ENCODE measurements around the gene ABCC8.
A peak's percentile ranks its signal among the peaks of the same experiment; 100 is the strongest.

Gene ABCC8

DNA sequence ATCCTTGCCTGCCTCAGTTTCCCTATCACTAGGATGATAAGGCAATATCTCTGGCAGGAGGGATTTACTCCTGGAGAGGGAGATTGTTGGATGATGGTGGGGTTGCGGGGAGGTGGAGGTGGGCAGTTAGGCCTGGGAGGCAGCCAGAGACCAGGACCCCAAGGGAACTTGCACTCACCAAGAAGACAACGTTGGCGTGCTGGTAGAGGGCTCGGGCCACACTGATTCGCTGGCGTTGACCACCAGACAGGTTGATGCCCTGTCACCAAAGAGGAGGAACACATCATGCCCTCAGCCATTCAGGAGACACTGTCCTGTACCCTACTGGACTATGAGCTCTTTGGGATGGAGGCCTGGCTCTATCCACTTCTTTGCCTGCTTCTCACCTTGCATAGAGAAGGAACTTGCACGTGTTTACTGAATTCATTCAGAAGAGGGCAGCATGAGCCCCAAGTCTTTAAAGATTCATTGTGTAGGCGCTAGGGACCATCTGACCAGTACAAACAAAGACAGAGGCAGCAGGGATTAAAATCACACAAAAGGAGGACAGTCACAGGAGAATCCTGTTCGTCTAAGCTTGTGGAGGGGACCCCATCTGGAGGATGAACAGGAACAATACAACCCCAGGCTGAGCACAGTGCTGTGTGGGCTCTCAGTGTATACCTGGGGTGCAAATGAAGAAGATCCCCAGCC is 64.0 kb downstream of the ABCC8 start (continued):
- TF ChIP-seq, protein P1, sequence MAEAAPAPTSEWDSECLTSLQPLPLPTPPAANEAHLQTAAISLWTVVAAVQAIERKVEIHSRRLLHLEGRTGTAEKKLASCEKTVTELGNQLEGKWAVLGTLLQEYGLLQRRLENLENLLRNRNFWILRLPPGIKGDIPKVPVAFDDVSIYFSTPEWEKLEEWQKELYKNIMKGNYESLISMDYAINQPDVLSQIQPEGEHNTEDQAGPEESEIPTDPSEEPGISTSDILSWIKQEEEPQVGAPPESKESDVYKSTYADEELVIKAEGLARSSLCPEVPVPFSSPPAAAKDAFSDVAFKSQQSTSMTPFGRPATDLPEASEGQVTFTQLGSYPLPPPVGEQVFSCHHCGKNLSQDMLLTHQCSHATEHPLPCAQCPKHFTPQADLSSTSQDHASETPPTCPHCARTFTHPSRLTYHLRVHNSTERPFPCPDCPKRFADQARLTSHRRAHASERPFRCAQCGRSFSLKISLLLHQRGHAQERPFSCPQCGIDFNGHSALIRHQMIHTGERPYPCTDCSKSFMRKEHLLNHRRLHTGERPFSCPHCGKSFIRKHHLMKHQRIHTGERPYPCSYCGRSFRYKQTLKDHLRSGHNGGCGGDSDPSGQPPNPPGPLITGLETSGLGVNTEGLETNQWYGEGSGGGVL (tag by site-specific recombination; IDR thresholded peaks at IDR 0.05), result no peak
- no peak for TF ChIP-seq ZNF16 (tag by site-specific recombination; IDR thresholded peaks at IDR 0.05; ENCODE audit: low read depth)
- TF ChIP-seq ZNF404 (tag by site-specific recombination; IDR thresholded peaks at IDR 0.05), result no peak
- no peak for TF ChIP-seq ZNF239 (tag by site-specific recombination; IDR thresholded peaks at IDR 0.05)

GRCh38 chr11:17411418-17411817 is 65.2 kb downstream of the ABCC8 start:
- POLR2A ChIA-PET, result no interaction called here
- CTCF ChIA-PET, result interaction anchor here (1.1 to 1.7 kb wide), 2 partner anchors 25 to 82 kb away, joined by 3 to 5 read pairs; no protein-coding TSS in a partner anchor
- no peaks in the 10 kb centered on the region for H3K4me1 ChIP-seq (ENCODE audit: control insufficient read depth, insufficient read depth, low read length)
- TF ChIP-seq ZNF514 (tag by site-specific recombination; IDR thresholded peaks at IDR 0.05) (no peak), ZNF2 (tag by site-specific recombination; IDR thresholded peaks at IDR 0.05) (no peak), ZNF292 (tag by site-specific recombination; IDR thresholded peaks at IDR 0.05; ENCODE audit: borderline replicate concordance, low read depth) (no peak), ZNF248 (tag by site-specific recombination; IDR thresholded peaks at IDR 0.05) (no peak), PRDM1 (tag by site-specific recombination; IDR thresholded peaks at IDR 0.05) (no peak), ZNF510 (tag by site-specific recombination; IDR thresholded peaks at IDR 0.05; ENCODE audit: insufficient replicate concordance) (no peak), ZNF792 (tag by site-specific recombination; IDR thresholded peaks at IDR 0.05) (no peak)
- TF ChIP-seq, protein P2, sequence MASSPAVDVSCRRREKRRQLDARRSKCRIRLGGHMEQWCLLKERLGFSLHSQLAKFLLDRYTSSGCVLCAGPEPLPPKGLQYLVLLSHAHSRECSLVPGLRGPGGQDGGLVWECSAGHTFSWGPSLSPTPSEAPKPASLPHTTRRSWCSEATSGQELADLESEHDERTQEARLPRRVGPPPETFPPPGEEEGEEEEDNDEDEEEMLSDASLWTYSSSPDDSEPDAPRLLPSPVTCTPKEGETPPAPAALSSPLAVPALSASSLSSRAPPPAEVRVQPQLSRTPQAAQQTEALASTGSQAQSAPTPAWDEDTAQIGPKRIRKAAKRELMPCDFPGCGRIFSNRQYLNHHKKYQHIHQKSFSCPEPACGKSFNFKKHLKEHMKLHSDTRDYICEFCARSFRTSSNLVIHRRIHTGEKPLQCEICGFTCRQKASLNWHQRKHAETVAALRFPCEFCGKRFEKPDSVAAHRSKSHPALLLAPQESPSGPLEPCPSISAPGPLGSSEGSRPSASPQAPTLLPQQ (tag by site-specific recombination; IDR thresholded peaks at IDR 0.05), result no peak
- TF ChIP-seq, protein P3, sequence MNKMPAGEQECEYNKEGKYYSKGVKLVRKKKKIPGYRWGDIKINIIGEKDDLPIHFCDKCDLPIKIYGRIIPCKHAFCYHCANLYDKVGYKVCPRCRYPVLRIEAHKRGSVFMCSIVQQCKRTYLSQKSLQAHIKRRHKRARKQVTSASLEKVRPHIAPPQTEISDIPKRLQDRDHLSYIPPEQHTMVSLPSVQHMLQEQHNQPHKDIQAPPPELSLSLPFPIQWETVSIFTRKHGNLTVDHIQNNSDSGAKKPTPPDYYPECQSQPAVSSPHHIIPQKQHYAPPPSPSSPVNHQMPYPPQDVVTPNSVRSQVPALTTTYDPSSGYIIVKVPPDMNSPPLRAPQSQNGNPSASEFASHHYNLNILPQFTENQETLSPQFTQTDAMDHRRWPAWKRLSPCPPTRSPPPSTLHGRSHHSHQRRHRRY (tag by site-specific recombination; IDR thresholded peaks at IDR 0.05), result no peak
- H3K4me3 ChIP-seq (ENCODE audit: low read depth, low read length), result no peak overlapping the region
- H3K36me3 ChIP-seq (ENCODE audit: control insufficient read depth in 2 of 2, insufficient read depth in 1 of 2, low read length in 2 of 2), result no peaks in the 10 kb centered on the region
- no peak overlapping the region for H3K27ac ChIP-seq (ENCODE audit: extremely low read depth, low read depth, low read length)
- no peaks in the 10 kb centered on the region for H3K9me3 ChIP-seq (ENCODE audit: control insufficient read depth, insufficient read depth, low read depth, low read length)

DNA sequence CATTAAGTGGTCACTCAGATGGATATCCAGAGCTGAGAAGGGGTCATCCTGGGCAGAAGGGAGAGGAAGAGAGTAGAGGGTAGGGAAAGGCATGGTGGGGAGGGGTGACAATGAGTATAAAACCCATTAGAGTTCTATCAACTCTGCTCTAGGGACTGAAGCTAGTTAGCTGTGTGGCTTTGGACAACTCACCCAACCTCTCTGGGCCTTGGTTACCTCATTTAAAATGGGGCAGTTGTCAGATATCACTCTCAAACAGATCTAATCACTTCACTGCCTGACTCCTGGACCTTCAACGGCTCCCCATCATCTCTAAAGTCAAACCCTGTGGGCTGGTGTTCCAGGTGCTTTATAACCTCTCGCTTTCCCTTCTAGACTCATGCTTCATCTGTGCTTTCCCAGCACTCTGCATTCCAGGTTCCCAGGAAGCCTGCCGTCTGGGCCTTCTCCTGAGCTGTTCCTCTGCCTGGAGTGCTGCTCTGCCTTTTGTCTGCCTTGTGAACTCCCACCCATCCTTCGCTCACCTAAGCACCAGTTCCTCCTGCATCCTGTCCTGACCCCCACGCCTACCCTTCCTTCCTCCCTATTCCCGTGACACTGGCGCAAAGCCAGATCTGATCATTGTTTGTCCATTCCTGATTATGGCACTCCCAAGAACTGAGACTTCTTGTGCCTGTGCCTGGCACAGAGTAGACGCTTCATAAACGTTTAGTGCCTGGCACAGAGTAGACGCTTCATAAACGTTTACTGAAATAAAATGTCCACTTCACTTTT is 65.9 kb downstream of the ABCC8 start:
- POLR2A ChIA-PET, result no interaction called here
- CTCF ChIA-PET, result interaction anchor here (1.1 to 1.7 kb wide), 2 partner anchors 24 to 83 kb away, joined by 3 to 5 read pairs; no protein-coding TSS in a partner anchor
- no peak for TF ChIP-seq ZNF23 (tag by site-specific recombination; IDR thresholded peaks at IDR 0.05; ENCODE audit: borderline replicate concordance)
- TF ChIP-seq ZNF654 (tag by site-specific recombination; IDR thresholded peaks at IDR 0.05; ENCODE audit: low read depth), result no peak
- TF ChIP-seq ZNF239 (tag by site-specific recombination; IDR thresholded peaks at IDR 0.05), result no peak
- TF ChIP-seq ZNF488 (tag by site-specific recombination; IDR thresholded peaks at IDR 0.05), result no peak
- TF ChIP-seq ZNF624 (tag by site-specific recombination; IDR thresholded peaks at IDR 0.05), result no peak
- peak; percentile 69 for TF ChIP-seq EGR2 (tag by site-specific recombination; IDR thresholded peaks at IDR 0.05; ENCODE audit: low read depth)
- TF ChIP-seq ZBTB17 (tag by site-specific recombination; IDR thresholded peaks at IDR 0.05), result 0 out of 2 replicates have a peak, but pooled peaks have one; percentile 22
- no peak for TF ChIP-seq MZF1 (tag by site-specific recombination; IDR thresholded peaks at IDR 0.05; ENCODE audit: borderline replicate concordance)
- no peak for TF ChIP-seq ZNF626 (tag by site-specific recombination; IDR thresholded peaks at IDR 0.05)
- TF ChIP-seq HOXD13 (CRISPR knock-in tag; IDR thresholded peaks at IDR 0.05; ENCODE audit: borderline replicate concordance), result no peak
- peak; percentile 38; the same call in 1 of the 2 replicates for TF ChIP-seq FEZF1 (tag by site-specific recombination; IDR thresholded peaks at IDR 0.05)
- no peak for TF ChIP-seq ZNF214 (tag by site-specific recombination; IDR thresholded peaks at IDR 0.05; ENCODE audit: borderline replicate concordance)
- no peak for TF ChIP-seq ZNF324 (tag by site-specific recombination; IDR thresholded peaks at IDR 0.05)
- TF ChIP-seq ZXDB (tag by site-specific recombination; IDR thresholded peaks at IDR 0.05), result no peak

More for the DNA sequence above, 65.9 kb downstream of the ABCC8 start:
- Histone ChIP-seq H3K36me3 (ENCODE audit: control insufficient read depth in 2 of 2, insufficient read depth in 1 of 2, low read length in 2 of 2) (no peaks in the 10 kb centered on the region), H3K4me3 (ENCODE audit: low read depth, low read length) (no peak overlapping the region), H3K9me3 (ENCODE audit: control insufficient read depth, insufficient read depth, low read depth, low read length) (no peaks in the 10 kb centered on the region), H3K4me1 (ENCODE audit: control insufficient read depth, insufficient read depth, low read length) (peaks cover 3% of the 10 kb centered on the region; the same call in 1 of the 2 replicates), H3K27ac (ENCODE audit: extremely low read depth, low read depth, low read length) (no peak overlapping the region)
